DND-41 (cell line): ENCODE data around the gene DNAJC6.
"Not testable (repeated sequence)": the region's sequence is repeated elsewhere in the genome, so short reads cannot be mapped to it uniquely, and the experiment has no call there.

Source experiments
- ATAC-seq: fragments of 200-7000 bp; cut with Tn5 transposase; 3 replicates; pipeline ENCODE4 v1.9.1; 2021; ENCODE audit warnings: low read depth; ENCODE audit not compliant: insufficient read depth
- DNase-seq: peaks from one replicate; pipeline ENCODE4 v3.0.0-alpha.2; 2020
- H2AFZ ChIP-seq: 2 replicates; pipeline ENCODE4 v1.6.0; 2012; ENCODE audit warnings: low read depth, low read length
- H3K27ac ChIP-seq: 2 replicates; pipeline ENCODE4 v1.5.1; 2012; ENCODE audit warnings: low read length, inconsistent platforms
- H3K27me3 ChIP-seq: fragments of 200-600 bp; sonication (generic); 2 replicates; pipeline ENCODE4 v1.6.0; 2012; ENCODE audit warnings: low read length, mild to moderate bottlenecking, inconsistent platforms; ENCODE audit not compliant: insufficient read depth, poor library complexity
- H3K36me3 ChIP-seq: 2 replicates; pipeline ENCODE4 v1.5.1; 2012; ENCODE audit warnings: low read length, inconsistent platforms; ENCODE audit not compliant: insufficient read depth
- H3K4me1 ChIP-seq: 2 replicates; pipeline ENCODE4 v1.5.1; 2012; ENCODE audit warnings: mild to moderate bottlenecking, low read length; ENCODE audit not compliant: insufficient read depth
- H3K4me2 ChIP-seq: 2 replicates; pipeline ENCODE4 v1.6.0; 2012; ENCODE audit warnings: mild to moderate bottlenecking, moderate library complexity, low read length, inconsistent platforms; ENCODE audit not compliant: insufficient read depth
- H3K4me3 ChIP-seq, 2 experiments: fragments of 200-600 bp in 1 of 2; shearing (Covaris generic) in 1 of 2; 2 replicates each; pipeline ENCODE4 v1.5.1; 2012 to 2016; ENCODE audit warnings: inconsistent platforms in 2 of 2, low read length in 2 of 2, mild to moderate bottlenecking in 2 of 2, low read depth in 1 of 2, moderate library complexity in 1 of 2
- H3K79me2 ChIP-seq: 2 replicates; pipeline ENCODE4 v1.6.0; 2012; ENCODE audit warnings: low read length, inconsistent platforms; ENCODE audit not compliant: insufficient read depth
- H3K9ac ChIP-seq: 2 replicates; pipeline ENCODE4 v1.6.0; 2012; ENCODE audit warnings: low read depth, mild to moderate bottlenecking, inconsistent platforms, low read length, moderate library complexity
- H3K9me3 ChIP-seq: 2 replicates; pipeline ENCODE4 v1.5.1; 2012; ENCODE audit warnings: low read length, moderate library complexity, mild to moderate bottlenecking, inconsistent platforms; ENCODE audit not compliant: insufficient read depth, severe bottlenecking
- H4K20me1 ChIP-seq: 2 replicates; pipeline ENCODE4 v1.6.0; 2012; ENCODE audit warnings: low read length; ENCODE audit not compliant: insufficient read depth
- CTCF ChIP-seq: IDR thresholded peaks from 2 replicates; pipeline ENCODE4 v1.5.1; 2012; ENCODE audit warnings: borderline replicate concordance, low read length, moderate library complexity, mild to moderate bottlenecking; ENCODE audit not compliant: poor library complexity, severe bottlenecking; ENCODE audit errors: extremely low read depth
- EZH2 ChIP-seq: IDR thresholded peaks from 3 replicates; pipeline ENCODE4 v1.6.1; 2012; ENCODE audit warnings: borderline replicate concordance, low read depth, mild to moderate bottlenecking, moderate library complexity, low read length, inconsistent platforms; ENCODE audit not compliant: severe bottlenecking

Gene DNAJC6

GRCh38 chr1:65284229-65284628 lies 25.1 kb upstream of the DNAJC6 start:
- Histone ChIP-seq H3K4me2 (no peak overlapping the region), H3K79me2 (no peaks in the 10 kb centered on the region), H3K9me3 (no peaks in the 10 kb centered on the region), H3K9ac (no peak overlapping the region), H3K27me3 (no peaks in the 10 kb centered on the region), H2AFZ (no peak overlapping the region), H3K4me1 (no peaks in the 10 kb centered on the region), H3K36me3 (no peaks in the 10 kb centered on the region), H3K27ac (no peak overlapping the region), H4K20me1 (no peaks in the 10 kb centered on the region), H3K4me3 (no peak overlapping the region)
- no peak for ATAC-seq
- DNase-seq, result no peak
- TF ChIP-seq CTCF, result no peak
- TF ChIP-seq EZH2, result no peak

- no peak overlapping the region for H2AFZ ChIP-seq
- ATAC-seq, result no peak
- H3K27me3 ChIP-seq, result no peaks in the 10 kb centered on the region
- no peak overlapping the region for H3K9ac ChIP-seq
- H3K36me3 ChIP-seq, result no peaks in the 10 kb centered on the region
- TF ChIP-seq CTCF (no peak), EZH2 (no peak)
- H4K20me1 ChIP-seq, result no peaks in the 10 kb centered on the region
- no peak overlapping the region for H3K4me3 ChIP-seq
- no peak overlapping the region for H3K27ac ChIP-seq
- no peaks in the 10 kb centered on the region for H3K9me3 ChIP-seq
- H3K4me1 ChIP-seq, result no peaks in the 10 kb centered on the region
- no peaks in the 10 kb centered on the region for H3K79me2 ChIP-seq
- no peak for DNase-seq
- no peak overlapping the region for H3K4me2 ChIP-seq
Measured at GRCh38 chr1:65289449-65289848, 19.9 kb upstream of the DNAJC6 start.

- H3K4me3 ChIP-seq, H3K9ac ChIP-seq, H3K36me3 ChIP-seq, H4K20me1 ChIP-seq, H3K27me3 ChIP-seq, H3K4me2 ChIP-seq, H3K9me3 ChIP-seq, ATAC-seq, DNase-seq, H2AFZ ChIP-seq, H3K79me2 ChIP-seq, H3K4me1 ChIP-seq, H3K27ac ChIP-seq: not testable (repeated sequence)
Measured at GRCh38 chr1:65291818-65292217, 17.5 kb upstream of the DNAJC6 start.

GRCh38 chr1:65292861-65293593 lies 16.3 kb upstream of the DNAJC6 start:
- H3K9ac ChIP-seq, result no peak overlapping the region
- H3K79me2 ChIP-seq, result no peaks in the 10 kb centered on the region
- H3K4me2 ChIP-seq, result no peak overlapping the region
- no peak for DNase-seq
- H3K4me3 ChIP-seq, result no peak overlapping the region
- no peaks in the 10 kb centered on the region for H3K9me3 ChIP-seq
- no peaks in the 10 kb centered on the region for H3K4me1 ChIP-seq
- no peaks in the 10 kb centered on the region for H3K36me3 ChIP-seq
- no peak overlapping the region for H3K27ac ChIP-seq
- no peak overlapping the region for H2AFZ ChIP-seq
- ATAC-seq, result no peak
- no peaks in the 10 kb centered on the region for H3K27me3 ChIP-seq
- TF ChIP-seq CTCF (no peak), EZH2 (no peak)
- H4K20me1 ChIP-seq, result no peaks in the 10 kb centered on the region
